NCI-H2196 (cell line): Measurements from ENCODE around the gene G6PD.
"Not testable (repeated sequence)": the region's sequence is repeated elsewhere in the genome, so short reads cannot be mapped to it uniquely, and the experiment has no call there.

Experiments used
- DNase-seq: peaks from one replicate; lab custom pipeline; 2025; ENCODE audit not compliant: unreplicated experiment; lab: John Stamatoyannopoulos, UW

The G6PD gene

GRCh38 chrX:154515966-154516655, 30.5 kb downstream of the G6PD start, which contains the start of gene FAM3A:
Gene FAM3A (minus strand): TSS chrX:154516232. CDS start chrX:154515772, 460 bp downstream.
- DNase-seq: peak; percentile 84

GRCh38 chrX:154515090-154515965, 31.3 kb downstream of the G6PD start:
- no peak for DNase-seq

- DNase-seq: no peak
Measured at GRCh38 chrX:154513716-154514115, 32.9 kb downstream of the G6PD start.

GRCh38 chrX:154512879-154513553, 33.6 kb downstream of the G6PD start:
- DNase-seq: no peak

GRCh38 chrX:154511761-154512160, 34.9 kb downstream of the G6PD start:
- DNase-seq: no peak

GRCh38 chrX:154509455-154509854, 37.2 kb downstream of the G6PD start:
- DNase-seq: no peak

GRCh38 chrX:154508384-154508745, 38.3 kb downstream of the G6PD start:
- DNase-seq: no peak

- DNase-seq: no peak
Measured at GRCh38 chrX:154507673-154508383, 38.8 kb downstream of the G6PD start.

GRCh38 chrX:154506483-154507332, 39.9 kb downstream of the G6PD start:
- no peak for DNase-seq

- no peak for DNase-seq
Measured at GRCh38 chrX:154505734-154506133, 40.9 kb downstream of the G6PD start.

- no peak for DNase-seq
Measured at GRCh38 chrX:154502989-154503388, 43.7 kb downstream of the G6PD start.

- no peak for DNase-seq
Measured at GRCh38 chrX:154502098-154502497, 44.5 kb downstream of the G6PD start.

GRCh38 chrX:154501423-154501822, 45.2 kb downstream of the G6PD start:
- DNase-seq: not testable (repeated sequence)

- not testable (repeated sequence) for DNase-seq
Measured at GRCh38 chrX:154496591-154497137, 50.0 kb downstream of the G6PD start.

- DNase-seq: no peak
Measured at GRCh38 chrX:154495472-154495922, 51.1 kb downstream of the G6PD start.

- DNase-seq: no peak
Measured at GRCh38 chrX:154494715-154495114, 51.9 kb downstream of the G6PD start.

GRCh38 chrX:154490414-154491083, 56.1 kb downstream of the G6PD start, which contains the start of gene SLC10A3:
Gene SLC10A3 (minus strand): TSS chrX:154490629. CDS start chrX:154488940, 1,689 bp downstream.
- DNase-seq: peak; percentile 88

GRCh38 chrX:154490021-154490413, 56.6 kb downstream of the G6PD start:
- no peak for DNase-seq

GRCh38 chrX:154489182-154489581, 57.5 kb downstream of the G6PD start:
- no peak for DNase-seq
